PC-3 (cell line): ENCODE measurements around the gene CCDC83.

Experiments
- EZH2 ChIP-seq: fragments of 300-600 bp; sonication (generic); IDR thresholded peaks from one replicate; pipeline ENCODE4 v1.6.1; 2017; ENCODE audit warnings: antibody characterized with exemption, mild to moderate bottlenecking, low read length; ENCODE audit not compliant: unreplicated experiment
- EZH2phosphoT487 ChIP-seq: fragments of 300-600 bp; sonication (generic); IDR thresholded peaks from 2 replicates; pipeline ENCODE4 v1.6.1; 2018; ENCODE audit warnings: mild to moderate bottlenecking, antibody characterized with exemption, low read length, borderline replicate concordance
- TF ChIP-seq, protein P1 (sequence below): fragments of 300-600 bp; sonication (generic); conservative IDR thresholded peaks from 2 replicates; pipeline ENCODE4 v1.5.1; 2017; ENCODE audit warnings: antibody characterized with exemption, low read depth, mild to moderate bottlenecking, low read length

DNA sequence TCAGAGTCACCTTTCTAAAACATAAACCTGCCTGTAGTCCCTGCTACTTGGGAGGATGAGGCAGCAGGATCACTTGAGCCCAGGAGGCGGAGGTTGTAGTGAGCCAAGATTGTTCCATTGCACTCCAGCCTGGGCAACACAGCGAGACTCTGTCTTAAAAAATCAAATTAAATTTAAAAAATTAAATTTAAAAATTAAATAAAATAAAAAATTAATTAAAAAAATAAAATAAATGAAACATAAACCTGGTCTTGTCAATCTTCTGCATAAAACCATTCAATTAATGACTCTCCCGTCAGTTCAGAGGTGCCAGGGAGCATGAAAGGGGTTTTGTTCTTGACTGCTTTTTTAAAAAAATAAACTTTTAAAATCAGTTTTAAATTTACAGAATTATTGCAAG lies 48.6 kb downstream of the CCDC83 start:
- TF ChIP-seq, protein P1, sequence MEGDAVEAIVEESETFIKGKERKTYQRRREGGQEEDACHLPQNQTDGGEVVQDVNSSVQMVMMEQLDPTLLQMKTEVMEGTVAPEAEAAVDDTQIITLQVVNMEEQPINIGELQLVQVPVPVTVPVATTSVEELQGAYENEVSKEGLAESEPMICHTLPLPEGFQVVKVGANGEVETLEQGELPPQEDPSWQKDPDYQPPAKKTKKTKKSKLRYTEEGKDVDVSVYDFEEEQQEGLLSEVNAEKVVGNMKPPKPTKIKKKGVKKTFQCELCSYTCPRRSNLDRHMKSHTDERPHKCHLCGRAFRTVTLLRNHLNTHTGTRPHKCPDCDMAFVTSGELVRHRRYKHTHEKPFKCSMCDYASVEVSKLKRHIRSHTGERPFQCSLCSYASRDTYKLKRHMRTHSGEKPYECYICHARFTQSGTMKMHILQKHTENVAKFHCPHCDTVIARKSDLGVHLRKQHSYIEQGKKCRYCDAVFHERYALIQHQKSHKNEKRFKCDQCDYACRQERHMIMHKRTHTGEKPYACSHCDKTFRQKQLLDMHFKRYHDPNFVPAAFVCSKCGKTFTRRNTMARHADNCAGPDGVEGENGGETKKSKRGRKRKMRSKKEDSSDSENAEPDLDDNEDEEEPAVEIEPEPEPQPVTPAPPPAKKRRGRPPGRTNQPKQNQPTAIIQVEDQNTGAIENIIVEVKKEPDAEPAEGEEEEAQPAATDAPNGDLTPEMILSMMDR: no peak
- no peak for TF ChIP-seq EZH2
- TF ChIP-seq EZH2phosphoT487: no peak
